GM18519 (cell line): ENCODE data around the gene TNFRSF9.
"Not testable (repeated sequence)": the region's sequence is repeated elsewhere in the genome, so short reads cannot be mapped to it uniquely, and the experiment has no call there.

Source experiments
- ATAC-seq: cut with Tn5 transposase; IDR thresholded peaks from one replicate; pipeline ENCODE4 v1.9.1; 2021; ENCODE audit warnings: mild to moderate bottlenecking, moderate library complexity; ENCODE audit not compliant: unreplicated experiment, low FRiP score

Gene TNFRSF9

DNA sequence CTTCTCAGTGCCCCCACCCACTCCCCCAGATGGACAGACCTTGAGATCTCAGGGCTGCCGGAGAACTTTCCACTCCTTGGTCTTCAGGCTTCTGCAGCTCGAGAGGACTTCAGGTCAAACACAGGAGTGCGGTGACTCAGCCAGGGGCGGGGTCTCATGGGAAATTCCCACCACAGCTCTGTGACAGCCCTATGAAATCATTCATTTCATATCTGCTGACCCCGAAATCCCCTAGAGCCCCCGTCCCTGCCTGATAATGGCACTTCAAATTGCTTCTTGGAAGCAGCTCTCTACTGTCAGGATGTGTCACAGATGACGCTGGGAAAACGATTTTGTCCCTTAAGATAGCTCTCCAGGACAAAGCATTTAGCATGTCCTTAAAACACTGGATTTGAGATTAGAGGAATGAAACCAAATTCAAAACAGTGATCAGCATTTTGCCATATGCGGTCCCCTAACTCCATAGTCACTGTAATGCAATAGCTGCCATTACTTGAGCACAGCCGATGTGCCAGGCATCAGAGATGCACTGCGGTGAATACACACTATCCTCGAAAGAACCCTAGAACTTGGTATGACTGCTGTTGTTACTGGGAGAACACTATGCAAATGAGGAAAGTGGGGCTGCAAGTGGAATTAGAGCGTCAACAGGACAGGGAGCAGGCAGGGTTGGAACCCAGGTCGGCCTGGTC, at the start of gene TNFRSF9:
TSS of gene TNFRSF9 (minus strand) at position 95 of the 692 bp plus-strand sequence. CDS start 845 bp downstream, outside the sequence.
- ATAC-seq, result no peak

DNA sequence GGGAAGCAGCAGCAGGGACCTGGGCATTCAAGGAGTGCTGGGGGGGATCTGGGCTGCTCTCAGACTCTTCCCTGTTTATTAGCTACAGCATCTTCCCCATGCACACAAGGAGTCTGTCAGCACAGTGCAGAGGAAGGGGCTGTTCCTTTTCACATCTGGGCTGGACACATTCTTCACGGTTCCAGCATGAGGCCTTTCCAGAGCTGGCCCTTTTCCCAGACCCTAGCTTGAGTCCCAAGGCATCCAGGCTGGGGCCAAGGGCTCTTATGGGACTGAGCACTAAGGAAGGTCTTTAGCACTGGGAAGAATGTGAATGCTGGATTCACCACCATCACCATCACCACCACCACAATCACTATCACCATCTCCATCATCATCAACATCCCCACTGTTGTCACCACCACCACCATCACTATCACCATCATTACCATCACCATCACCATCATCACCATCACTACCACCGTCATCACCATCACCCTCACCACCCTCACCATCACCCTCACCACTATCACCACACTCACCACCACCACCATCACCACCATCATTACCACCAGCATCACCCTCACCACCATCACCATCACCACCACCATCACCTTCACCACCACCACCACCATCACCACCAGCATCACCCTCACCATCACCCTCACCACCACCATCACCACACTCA, 49.3 kb upstream of the TNFRSF9 start:
- ATAC-seq, result no peak

DNA sequence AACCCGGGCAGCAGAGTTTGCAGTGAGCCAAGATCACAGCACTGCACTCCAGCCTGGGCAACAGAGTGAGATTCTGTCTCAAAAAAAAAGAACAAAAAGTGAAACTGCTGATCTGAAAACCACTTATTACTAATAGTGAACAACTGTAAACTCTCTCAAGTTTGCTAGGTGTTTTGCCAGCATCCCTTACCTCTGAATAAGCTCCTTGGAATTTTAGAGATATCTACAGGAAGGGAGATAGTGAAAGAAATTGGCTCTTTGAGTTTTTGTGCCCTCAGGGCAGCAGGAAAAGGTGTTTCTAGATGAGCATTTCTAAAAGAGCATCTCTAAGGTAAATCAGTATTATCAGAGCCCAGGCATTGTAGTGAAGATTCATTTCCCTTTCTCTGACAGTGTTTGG, 47.9 kb upstream of the TNFRSF9 start:
- ATAC-seq, result no peak

DNA sequence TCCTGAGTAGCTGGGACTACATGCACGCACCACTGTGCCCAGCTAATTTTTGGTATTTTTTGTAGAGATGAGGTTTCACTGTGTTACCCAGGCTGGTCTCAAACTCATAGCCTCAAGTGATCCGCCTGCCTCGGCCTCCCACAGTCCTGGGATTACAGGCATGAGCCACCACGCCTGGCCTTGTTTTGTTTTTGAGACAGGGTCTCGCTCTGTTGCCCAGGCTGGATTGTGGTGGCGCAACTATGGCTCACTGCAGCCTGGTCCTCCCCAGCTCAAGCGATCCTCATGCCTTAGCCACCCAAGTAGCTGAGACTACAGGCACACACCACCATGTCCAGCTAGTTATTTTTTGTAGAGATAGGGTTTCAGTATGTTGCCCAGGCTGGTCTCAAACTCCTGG, 46.9 kb upstream of the TNFRSF9 start:
- ATAC-seq, result no peak

DNA sequence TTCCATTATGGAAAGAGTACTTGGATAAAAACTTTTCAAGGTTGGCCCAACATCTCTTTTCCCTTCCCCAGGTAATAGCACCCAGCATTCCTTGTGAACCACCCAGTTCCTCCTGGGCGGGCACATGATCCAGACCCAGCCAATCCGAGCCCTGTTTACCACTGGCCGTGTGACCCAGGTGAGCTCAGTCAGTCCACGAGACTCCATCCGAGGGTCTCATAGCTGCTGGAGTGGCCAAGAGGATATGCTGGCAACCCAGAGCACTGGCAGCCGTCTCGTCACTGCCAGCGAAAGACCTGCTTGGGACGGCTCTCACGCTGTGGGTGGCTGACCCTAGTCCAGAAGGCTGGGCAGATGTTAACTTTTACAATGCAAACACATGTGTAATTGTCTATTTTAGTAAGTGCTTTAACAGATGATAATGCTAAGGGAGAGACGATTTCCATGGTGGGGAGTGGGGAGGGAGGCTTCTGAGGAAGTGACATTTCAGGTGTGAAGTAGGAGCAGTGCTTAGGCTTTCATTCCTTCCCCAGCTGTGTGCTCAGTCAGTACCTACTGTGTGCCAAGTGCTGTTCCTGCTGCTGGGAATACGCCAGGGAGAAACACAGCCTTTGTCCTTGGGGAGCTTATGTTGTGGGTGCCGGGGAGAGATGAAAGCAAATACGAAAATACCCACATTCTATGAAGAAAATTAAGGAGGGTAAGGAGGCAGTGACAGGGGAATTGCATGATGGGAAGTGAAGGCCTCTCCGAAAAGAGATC, 45.4 kb upstream of the TNFRSF9 start:
- no peak for ATAC-seq

DNA sequence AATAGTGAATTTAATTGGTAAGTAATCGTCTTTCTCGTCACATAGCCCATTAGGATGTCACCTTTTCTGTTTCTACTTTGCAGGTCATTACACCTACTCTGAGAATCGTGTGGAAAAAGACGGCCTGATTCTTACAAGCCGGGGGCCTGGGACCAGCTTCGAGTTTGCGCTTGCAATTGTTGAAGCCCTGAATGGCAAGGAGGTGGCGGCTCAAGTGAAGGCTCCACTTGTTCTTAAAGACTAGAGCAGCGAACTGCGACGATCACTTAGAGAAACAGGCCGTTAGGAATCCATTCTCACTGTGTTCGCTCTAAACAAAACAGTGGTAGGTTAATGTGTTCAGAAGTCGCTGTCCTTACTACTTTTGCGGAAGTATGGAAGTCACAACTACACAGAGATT, 44.2 kb upstream of the TNFRSF9 start:
- no peak for ATAC-seq

DNA sequence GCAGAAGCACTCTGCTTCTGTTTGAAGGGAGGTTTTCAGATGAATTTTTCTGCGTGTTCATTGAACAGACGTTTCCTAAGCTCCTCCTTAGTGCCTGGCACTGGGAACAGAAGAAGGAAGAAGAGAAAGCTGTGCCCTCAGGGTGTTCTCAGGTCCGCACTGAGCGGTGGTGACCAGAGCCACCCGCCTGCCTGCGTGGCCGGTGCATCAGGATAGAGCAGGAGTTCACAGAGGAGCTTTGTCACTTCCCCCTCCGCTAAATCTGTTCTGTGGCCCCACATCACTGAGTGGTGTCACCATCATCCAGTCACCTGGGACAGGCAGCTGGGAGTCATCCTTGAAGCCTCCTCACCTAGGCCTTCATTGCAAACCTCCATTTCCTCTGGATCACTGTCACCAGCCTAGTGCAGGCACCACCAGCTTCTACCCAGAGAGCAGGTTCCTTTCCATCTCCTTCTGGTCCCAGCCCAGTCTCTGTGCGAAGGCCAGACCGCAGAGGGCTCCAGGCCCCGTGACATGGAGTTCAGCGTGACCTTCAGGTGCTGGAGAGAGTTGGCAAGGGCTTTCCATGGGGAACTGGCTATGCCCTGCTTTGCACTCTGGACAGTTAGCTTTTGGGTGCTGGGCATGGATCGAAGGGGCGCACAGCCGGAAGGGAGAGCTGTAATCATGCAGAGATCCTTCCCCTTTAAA, 42.6 kb upstream of the TNFRSF9 start:
- no peak for ATAC-seq

DNA sequence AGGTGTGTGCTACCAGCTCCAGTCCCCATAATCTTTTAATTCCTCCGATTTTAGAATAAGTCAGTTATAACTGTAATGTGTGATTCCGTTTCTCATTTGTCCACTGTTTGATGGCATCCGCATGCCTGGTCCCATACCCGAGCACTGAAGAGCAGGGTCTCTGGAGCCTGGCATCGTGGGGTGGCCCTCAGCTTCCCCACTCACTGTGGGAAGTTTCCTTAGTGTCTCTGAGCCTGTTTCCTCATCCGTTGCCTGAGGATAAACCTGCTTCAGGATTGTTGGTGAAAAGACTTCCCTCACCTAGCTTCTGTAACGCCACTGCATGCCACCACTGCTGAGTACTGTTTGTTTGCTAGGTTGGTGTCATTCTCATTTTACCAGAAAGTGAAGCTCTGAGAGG, 40.3 kb upstream of the TNFRSF9 start:
- no peak for ATAC-seq

DNA sequence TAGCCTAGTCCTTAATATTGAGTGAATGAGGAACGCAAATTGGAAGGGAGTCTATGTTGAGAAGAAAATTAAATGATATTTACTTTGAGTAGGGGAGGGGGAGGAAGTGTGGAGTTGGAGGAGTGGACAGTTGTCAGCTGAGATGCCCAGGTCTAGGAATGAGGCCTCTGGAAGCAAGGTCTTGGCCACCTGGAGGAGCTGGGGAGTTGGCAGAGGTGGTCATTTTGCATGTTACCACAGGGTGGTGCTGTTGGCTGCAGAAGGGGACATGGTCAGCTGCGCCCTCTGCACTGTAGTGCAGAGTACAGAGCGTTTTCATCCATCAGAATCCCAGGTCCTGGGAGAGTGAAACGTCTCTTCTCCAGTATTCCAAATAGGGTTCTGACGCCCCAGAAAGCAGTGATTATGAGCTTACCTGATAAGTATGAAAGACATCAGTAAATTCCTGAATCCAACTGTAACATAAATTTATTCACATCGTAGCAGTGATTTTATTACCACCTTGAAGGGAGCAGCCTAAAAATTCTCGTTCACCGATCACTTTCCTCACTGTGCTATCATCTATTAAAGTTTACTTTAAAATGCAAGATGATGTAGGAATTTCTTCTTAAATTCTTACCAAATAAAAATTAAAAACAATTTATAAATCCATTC, 34.7 kb upstream of the TNFRSF9 start:
- ATAC-seq, result no peak

DNA sequence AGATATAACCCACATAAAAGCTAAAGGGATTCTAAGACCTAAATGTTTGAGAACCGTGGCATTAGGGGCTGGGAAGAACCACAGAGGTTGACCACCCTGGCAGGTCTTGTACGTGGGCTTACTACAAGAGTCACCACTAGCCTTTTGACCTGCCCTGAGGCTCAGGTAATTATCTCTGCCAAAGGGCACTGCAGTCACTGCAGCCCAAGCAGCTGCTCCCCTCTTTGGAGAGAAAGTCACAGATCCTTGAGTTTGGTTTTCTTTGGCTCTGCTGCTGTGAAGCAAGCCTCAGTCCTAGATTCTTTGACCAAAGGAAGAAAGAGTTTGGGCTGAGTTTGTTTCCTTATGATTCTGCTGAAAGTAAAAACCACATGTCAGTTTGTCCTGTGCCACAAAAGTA, 32.4 kb upstream of the TNFRSF9 start:
- ATAC-seq, result no peak

DNA sequence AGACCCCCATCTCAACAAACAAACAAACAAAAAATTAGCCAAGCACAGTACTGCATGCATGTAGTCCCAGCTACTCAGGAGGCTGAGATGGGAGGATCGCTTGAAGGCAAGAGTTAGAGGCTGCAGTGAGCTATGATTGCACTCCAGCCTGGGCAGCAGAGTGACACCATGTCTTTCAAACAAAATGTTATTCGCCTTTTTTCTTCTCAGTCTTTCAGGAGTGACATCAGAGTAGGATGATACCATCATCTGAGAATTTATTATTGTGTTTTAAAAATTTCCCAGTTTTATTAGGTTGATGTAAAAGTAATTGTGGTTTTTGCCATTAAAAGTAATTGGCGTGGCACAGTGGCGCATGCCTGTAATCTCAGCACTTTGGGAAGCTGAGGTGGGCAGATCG, 31.6 kb upstream of the TNFRSF9 start:
- ATAC-seq, result no peak

DNA sequence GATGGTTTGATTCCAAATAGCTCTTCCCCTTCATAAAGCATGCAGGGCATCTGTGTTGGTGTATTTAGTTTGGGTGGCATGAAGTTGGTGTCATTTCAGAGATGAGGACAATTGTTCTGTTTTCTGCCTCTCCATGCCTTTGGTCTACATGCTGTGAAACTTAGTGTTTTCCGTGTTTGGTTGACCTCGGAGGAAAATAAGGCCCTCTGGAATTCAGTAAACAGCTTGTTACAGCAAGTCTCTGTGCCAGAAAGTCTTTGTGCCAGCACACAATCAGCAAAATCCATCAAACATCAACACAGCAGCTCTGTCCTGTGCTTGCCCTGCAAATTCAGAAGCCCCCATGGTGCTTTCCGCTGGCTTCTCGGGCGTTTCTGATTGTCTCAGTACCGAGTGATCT, 30.4 kb upstream of the TNFRSF9 start:
- ATAC-seq, result no peak

DNA sequence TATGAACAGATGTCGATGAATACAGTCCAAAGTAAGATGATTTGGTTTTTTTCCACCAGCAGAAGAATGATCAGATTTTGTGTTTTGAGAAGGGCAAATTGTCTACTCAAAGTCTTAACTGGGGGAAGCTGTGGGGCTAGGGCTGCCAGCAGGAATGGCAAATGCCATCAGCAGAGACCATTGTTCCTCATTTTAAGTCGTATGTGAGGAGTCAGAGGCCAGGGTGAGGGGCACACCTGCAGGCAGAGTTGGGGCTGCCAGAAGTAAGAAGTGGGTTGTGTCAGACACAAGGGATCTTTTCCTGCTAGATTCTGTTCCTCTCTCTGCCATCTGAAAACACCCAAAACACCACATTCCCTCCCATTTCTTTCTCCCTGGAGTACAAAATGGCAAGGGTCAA, 29.6 kb upstream of the TNFRSF9 start:
- ATAC-seq, result no peak

DNA sequence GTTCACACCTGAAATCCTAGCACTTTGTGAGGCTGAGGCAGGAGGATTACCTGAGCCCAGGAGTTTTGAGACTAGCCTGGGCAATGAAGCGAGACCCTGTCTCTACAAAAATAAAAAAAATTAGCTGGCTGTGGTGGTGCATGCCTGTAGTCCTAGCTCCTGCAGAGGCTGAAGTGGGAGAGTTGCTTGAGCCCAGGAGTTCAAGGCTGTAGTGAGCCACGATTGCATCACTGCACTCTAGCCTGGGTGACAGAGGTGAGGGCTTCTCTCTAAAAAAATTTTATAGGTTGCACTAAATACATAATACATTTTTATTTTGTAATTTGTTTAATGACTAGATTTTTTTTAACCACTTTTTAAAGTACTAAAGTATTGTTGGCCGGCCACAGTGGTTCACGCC, 27.0 kb upstream of the TNFRSF9 start:
- no peak for ATAC-seq

DNA sequence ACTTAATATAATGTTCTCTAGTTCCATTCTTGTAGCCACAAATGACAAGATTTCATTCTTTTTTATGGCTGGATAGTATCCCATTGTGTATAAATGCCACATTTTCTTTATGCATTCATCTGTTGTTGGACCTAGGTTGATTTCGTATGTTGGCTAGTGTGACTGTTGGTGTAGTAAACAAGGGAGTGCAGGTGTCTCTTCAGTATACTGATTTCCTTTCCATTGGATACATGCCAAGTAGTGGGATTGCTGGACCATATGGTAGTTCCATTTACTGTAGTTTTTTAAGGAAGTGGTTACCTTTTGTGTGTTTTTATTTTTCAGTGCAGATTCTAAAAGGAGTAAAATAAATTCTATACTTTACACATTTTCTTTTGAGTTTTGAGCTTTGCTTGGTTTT, 26.6 kb upstream of the TNFRSF9 start:
- no peak for ATAC-seq

DNA sequence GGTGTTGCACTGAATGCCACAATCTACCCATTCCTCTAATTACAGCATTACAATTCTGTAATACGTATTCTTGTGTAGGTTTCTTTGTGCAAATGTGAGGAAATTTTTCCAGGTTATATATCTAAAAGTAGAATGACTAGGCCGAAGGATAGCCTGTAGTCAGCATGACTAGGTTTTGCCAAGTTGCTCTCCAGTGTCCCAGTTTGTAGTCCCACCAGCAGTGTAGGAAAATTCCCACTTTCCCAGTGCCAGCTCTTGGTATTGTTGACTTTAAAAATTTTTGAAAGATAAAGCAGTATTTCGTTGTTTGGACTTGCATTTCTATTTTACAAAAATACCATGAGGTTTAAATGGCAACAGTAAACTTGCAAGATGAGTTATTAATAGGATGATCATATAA, 23.8 kb upstream of the TNFRSF9 start:
- no peak for ATAC-seq

DNA sequence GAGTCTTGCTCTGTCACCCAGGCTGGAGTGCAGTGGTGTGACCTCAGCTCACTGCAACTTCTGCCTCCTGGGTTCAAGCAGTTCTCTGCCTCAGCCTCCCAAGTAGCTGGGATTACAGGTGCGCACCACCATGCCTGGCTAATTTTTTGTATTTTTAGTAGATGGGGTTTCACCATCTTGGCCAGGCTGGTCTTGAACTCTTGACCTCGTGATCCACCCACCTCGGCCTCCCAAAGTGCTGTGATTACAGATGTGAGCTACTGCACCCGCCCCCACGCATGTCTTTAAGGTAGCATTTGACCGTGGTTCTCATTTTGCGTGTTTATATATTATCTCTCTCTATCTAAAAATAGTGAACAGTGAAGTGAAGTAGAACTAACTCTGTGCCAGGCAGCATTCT, 23.2 kb upstream of the TNFRSF9 start:
- not testable (repeated sequence) for ATAC-seq

DNA sequence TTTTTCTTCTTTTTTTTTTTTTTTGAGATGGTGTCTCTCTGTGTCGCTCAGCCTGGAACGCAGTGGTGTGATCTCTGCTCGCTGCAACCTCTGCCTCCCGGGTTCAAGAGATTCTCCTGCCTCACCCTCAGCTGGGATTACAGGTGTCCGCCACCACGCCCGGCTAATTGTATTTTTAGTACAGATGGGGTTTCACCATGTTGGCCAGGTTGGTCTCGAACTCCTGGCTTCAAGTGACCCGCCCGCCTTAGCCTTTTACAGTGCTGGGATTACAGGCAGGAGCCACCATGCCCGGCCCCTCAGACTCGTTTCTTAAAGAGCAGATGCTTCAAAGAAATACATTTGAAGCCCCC, 22.7 kb upstream of the TNFRSF9 start:
- ATAC-seq, result not testable (repeated sequence)

DNA sequence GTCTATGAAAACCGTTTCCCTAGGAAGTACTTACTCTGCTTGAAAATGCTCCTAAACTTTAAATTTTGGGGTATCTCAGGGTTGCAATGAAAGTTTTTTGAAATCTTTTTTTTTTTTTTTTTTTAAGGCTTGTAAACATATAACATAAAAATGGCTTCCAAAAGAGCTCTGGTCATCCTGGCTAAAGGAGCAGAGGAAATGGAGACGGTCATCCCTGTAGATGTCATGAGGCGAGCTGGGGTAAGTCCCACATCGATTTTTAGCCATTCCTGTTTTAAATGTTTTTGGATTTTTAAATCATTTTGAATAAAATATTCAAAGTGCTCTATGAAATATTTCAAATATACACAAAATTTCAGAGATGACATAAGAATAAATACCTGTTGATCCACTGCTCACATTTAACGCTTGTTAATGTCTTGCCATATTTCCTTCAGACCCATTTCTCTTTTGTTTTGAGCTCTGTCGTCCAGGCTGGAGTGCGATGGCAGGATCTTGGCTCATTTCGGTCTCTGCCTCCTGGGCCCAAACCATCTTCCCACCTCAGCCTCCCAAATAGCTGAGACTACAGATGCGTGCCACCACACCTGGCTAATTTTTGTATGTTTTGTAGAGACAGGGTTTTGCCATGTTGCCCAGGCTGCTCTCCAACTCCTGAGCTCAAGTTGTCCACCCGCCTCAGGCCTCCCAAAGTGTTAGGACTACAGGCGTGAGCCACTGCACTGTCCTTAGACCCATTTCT, 22.2 kb upstream of the TNFRSF9 start:
- no peak for ATAC-seq

DNA sequence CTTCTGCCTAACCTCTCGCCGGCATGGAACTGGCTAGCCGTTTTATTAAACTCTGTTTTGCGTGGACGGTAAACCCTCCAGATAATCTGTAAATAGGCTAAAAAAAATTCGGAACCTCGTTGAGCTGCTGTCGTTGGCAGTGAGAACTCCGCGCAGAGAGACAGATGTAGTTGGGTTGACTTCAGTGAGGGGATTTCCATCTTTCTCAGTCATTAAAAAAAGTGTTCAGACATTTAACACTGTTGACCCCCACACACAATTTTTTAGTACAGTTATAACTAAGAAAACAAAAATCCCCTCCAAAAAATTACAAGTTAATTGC, 21.3 kb upstream of the TNFRSF9 start:
- ATAC-seq, result no peak
